B cell (primary cell): ENCODE results near the gene ALOX5AP.

Experiments
- EZH2 ChIP-seq: IDR thresholded peaks from 2 replicates; pipeline ENCODE4 v1.6.1; 2012; ENCODE audit warnings: borderline replicate concordance, low read depth, mild to moderate bottlenecking, moderate library complexity, low read length; ENCODE audit not compliant: insufficient read depth, poor library complexity, severe bottlenecking
- TF ChIP-seq, protein P1 (sequence below): fragments of 200-600 bp; IDR thresholded peaks from one replicate; pipeline ENCODE4 v1.8.0; 2022; ENCODE audit warnings: antibody characterized with exemption, mild to moderate bottlenecking

DNA sequence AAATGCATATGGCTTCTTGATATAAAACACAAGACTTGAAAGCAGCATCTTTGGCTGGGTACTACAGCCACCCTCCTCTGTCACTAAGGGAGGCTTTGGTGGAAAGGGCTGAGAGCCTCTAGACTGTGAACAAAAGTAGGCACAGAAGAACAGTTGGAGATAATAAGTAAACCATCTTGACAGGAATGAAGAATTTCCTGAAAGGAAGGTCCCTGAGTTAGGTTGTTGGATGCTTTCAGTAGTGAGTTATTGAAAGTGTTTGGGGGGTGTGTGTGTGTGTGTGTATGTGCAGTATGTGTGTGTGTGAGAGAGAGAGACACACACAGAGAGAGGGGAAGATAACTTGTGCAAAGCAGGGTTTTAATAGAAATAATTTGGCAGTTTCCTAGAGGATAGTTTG, 38.2 kb downstream of the ALOX5AP start:
- TF ChIP-seq, protein P1, sequence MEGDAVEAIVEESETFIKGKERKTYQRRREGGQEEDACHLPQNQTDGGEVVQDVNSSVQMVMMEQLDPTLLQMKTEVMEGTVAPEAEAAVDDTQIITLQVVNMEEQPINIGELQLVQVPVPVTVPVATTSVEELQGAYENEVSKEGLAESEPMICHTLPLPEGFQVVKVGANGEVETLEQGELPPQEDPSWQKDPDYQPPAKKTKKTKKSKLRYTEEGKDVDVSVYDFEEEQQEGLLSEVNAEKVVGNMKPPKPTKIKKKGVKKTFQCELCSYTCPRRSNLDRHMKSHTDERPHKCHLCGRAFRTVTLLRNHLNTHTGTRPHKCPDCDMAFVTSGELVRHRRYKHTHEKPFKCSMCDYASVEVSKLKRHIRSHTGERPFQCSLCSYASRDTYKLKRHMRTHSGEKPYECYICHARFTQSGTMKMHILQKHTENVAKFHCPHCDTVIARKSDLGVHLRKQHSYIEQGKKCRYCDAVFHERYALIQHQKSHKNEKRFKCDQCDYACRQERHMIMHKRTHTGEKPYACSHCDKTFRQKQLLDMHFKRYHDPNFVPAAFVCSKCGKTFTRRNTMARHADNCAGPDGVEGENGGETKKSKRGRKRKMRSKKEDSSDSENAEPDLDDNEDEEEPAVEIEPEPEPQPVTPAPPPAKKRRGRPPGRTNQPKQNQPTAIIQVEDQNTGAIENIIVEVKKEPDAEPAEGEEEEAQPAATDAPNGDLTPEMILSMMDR, result no peak
- TF ChIP-seq EZH2, result no peak
